ENCODE measurements around the gene PAPOLA. TPM values are rescaled to one million over a fixed set of nuclear protein-coding genes. Genes with fewer than 3 reads are reported as not detected.

PAPOLA gene
- total RNA-seq, 4 donors from 2014 or later, result 111 to 167 (median 134) TPM

DNA sequence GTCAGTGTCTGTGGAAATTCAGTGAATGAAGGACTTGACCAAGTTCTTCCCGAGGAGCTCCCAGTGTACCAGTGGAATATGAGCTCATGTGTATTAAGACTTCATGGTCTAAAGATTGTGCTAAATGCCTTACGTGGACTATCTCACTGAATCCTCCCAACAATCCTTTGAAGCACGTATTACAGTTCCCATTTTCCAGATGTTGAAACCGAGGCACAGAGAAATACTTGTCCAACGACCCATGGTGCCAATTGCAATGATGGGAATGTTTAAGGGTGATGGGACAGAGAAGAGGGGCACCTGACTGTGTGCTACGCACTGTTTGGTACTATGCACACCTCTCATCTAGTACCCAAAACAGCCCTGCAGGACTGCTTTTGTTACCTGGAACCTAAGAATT is 77.2 kb downstream of the PAPOLA start:
- no peak for ATAC-seq
- Histone ChIP-seq H3K27ac (no peak overlapping the region), H3K4me3 (no peak overlapping the region), H3K9me3 (no peaks in the 10 kb centered on the region), H3K4me1 (peaks cover 5 to 41% (median 7%) of the 10 kb centered on the region in 3 donors), H3K27me3 (peaks cover 6% of the 10 kb centered on the region), H3K36me3 (no peaks in the 10 kb centered on the region)
- TF ChIP-seq POLR2AphosphoS5 (IDR thresholded peaks at IDR 0.05) (no peak), POLR2A (IDR thresholded peaks at IDR 0.05) (no peak), EP300 (IDR thresholded peaks at IDR 0.05) (no peak)
- TF ChIP-seq, protein P1, sequence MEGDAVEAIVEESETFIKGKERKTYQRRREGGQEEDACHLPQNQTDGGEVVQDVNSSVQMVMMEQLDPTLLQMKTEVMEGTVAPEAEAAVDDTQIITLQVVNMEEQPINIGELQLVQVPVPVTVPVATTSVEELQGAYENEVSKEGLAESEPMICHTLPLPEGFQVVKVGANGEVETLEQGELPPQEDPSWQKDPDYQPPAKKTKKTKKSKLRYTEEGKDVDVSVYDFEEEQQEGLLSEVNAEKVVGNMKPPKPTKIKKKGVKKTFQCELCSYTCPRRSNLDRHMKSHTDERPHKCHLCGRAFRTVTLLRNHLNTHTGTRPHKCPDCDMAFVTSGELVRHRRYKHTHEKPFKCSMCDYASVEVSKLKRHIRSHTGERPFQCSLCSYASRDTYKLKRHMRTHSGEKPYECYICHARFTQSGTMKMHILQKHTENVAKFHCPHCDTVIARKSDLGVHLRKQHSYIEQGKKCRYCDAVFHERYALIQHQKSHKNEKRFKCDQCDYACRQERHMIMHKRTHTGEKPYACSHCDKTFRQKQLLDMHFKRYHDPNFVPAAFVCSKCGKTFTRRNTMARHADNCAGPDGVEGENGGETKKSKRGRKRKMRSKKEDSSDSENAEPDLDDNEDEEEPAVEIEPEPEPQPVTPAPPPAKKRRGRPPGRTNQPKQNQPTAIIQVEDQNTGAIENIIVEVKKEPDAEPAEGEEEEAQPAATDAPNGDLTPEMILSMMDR (IDR thresholded peaks at IDR 0.05), result no peak
- WGBS, 2 donors (ENCODE audit: low coverage in 1 of 2), result 91 to 100% methylated on average over 3 to 5 of the region's 6 CpGs

DNA sequence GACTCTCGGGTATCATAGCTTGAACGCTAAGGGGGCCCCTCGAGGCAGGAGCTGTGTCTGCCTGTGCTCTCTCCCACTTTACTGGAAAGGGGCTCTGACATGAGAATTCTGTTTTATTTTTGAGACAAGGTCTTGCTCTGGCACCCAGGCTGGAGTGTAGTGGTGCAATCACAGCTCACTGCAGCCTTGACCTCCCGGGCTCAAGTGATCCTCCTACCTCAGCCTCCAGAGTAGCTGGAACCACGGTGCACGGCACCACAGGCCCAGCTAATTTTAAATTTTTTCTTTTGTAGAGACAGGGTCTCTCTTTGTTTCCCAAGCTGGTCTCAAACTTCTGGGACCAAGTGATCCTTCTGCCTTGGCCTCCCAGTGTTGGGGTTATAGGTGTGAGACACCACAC is 77.7 kb downstream of the PAPOLA start:
- ATAC-seq, result no peak
- Histone ChIP-seq H3K36me3 (no peaks in the 10 kb centered on the region), H3K9me3 (no peaks in the 10 kb centered on the region), H3K27me3 (peaks cover 6% of the 10 kb centered on the region), H3K4me3 (no peak overlapping the region), H3K27ac (no peak overlapping the region), H3K4me1 (peaks cover 1 to 36% (median 2%) of the 10 kb centered on the region in 3 donors)
- 86% methylated on average over 5 of the region's 6 CpGs; no CpG with 5 or more reads in 1 of the 2 donors for WGBS, 2 donors (ENCODE audit: low coverage in 1 of 2)
- TF ChIP-seq POLR2A (IDR thresholded peaks at IDR 0.05) (no peak), POLR2AphosphoS5 (IDR thresholded peaks at IDR 0.05) (no peak), EP300 (IDR thresholded peaks at IDR 0.05) (no peak)
- TF ChIP-seq, protein P1 (IDR thresholded peaks at IDR 0.05), result no peak

DNA sequence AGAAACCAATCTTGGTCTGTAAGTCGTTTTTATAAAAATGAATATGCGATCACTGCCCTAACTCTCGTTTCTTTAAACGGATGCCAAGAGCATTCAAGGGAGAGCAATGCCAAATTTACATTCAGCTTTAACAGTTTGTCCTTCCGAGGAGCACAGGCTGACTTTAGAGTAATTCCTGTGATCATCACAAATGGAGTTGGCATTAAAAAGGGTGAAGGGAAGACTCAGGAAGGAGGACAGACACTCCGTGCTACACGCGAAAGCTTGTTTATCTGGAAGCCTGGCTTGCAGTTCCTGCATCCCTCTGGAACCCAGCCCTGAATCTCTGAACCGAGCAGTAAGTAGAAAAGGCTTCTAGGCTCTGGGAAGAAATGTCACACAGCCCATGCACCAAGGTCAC is 78.4 kb downstream of the PAPOLA start:
- Histone ChIP-seq H3K4me3 (no peak overlapping the region), H3K4me1 (peaks cover 0 to 30% (median 0%) of the 10 kb centered on the region in 3 donors), H3K36me3 (no peaks in the 10 kb centered on the region), H3K27me3 (peaks cover 12% of the 10 kb centered on the region), H3K9me3 (no peaks in the 10 kb centered on the region), H3K27ac (peak overlapping the region in 1 of 4 donors; percentile 49)
- ATAC-seq, result no peak
- TF ChIP-seq POLR2AphosphoS5 (IDR thresholded peaks at IDR 0.05) (no peak), POLR2A (IDR thresholded peaks at IDR 0.05) (no peak), EP300 (IDR thresholded peaks at IDR 0.05) (no peak)
- TF ChIP-seq, protein P1 (IDR thresholded peaks at IDR 0.05), result no peak
- 7 to 24% methylated on average over 9 of the region's 9 CpGs for WGBS, 2 donors (ENCODE audit: low coverage in 1 of 2)

GRCh38 chr14:96581026-96581425 is 78.8 kb downstream of the PAPOLA start:
- peak overlapping the region in 1 of 4 donors; percentile 49 for H3K27ac ChIP-seq
- no peak for TF ChIP-seq POLR2A (IDR thresholded peaks at IDR 0.05)
- no peak for TF ChIP-seq POLR2AphosphoS5 (IDR thresholded peaks at IDR 0.05)
- TF ChIP-seq, protein P1 (IDR thresholded peaks at IDR 0.05), result no peak
- no peak for TF ChIP-seq EP300 (IDR thresholded peaks at IDR 0.05)
- peaks cover 13% of the 10 kb centered on the region for H3K27me3 ChIP-seq
- peaks cover 0 to 30% (median 0%) of the 10 kb centered on the region in 3 donors for H3K4me1 ChIP-seq
- no peak for ATAC-seq
- H3K9me3 ChIP-seq, result no peaks in the 10 kb centered on the region
- no peaks in the 10 kb centered on the region for H3K36me3 ChIP-seq
- 47 to 69% methylated on average over 3 to 7 of the region's 8 CpGs for WGBS, 2 donors (ENCODE audit: low coverage in 1 of 2)
- H3K4me3 ChIP-seq, result no peak overlapping the region

DNA sequence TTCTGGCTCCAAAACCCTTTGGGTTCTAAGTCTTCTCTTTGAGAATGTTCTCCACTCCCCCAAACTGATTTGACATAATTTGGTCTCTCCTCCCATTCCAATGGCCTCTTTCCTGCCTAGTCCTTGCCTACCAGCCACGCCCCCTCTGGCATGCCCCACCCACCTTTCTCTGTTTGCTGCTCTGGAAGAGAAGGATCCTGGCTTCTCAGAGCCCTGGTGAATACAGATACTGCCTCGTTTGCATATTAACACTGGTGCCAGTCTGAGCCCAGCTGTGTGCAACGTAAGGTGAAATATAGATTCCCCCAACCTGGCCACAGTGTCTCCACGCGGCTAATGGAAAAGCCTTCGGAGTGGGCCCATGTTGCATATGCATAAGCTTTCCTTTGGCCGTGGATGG is 79.7 kb downstream of the PAPOLA start:
- peaks cover 0 to 25% (median 0%) of the 10 kb centered on the region in 3 donors for H3K4me1 ChIP-seq
- 91 to 92% methylated on average over 5 to 6 of the region's 7 CpGs for WGBS, 2 donors (ENCODE audit: low coverage in 1 of 2)
- no peak overlapping the region for H3K27ac ChIP-seq
- H3K27me3 ChIP-seq, result peaks cover 15% of the 10 kb centered on the region
- no peaks in the 10 kb centered on the region for H3K9me3 ChIP-seq
- ATAC-seq, result no peak
- TF ChIP-seq, protein P1 (IDR thresholded peaks at IDR 0.05), result no peak
- TF ChIP-seq POLR2A (IDR thresholded peaks at IDR 0.05) (no peak), POLR2AphosphoS5 (IDR thresholded peaks at IDR 0.05) (no peak), EP300 (IDR thresholded peaks at IDR 0.05) (no peak)
- no peaks in the 10 kb centered on the region for H3K36me3 ChIP-seq
- no peak overlapping the region for H3K4me3 ChIP-seq

Measured in gastroesophageal sphincter (tissue), 4 donors.